HepG2 (cell line): ENCODE measurements around the gene MAP3K2. TPM values are rescaled to one million over a fixed set of nuclear protein-coding genes. Genes with fewer than 3 reads are reported as not detected.

Experiments
- CBX2 ChIP-seq, 2 experiments: fragments of 200-600 bp in 1 of 2; sonication (generic); formaldehyde crosslinking in 1 of 2; IDR thresholded peaks; 2 replicates each; pipeline versions ENCODE4 v1.7.0 to v1.8.1; 2018 to 2022; ENCODE audit warnings: low read depth in 2 of 2, low read length in 1 of 2, mild to moderate bottlenecking in 1 of 2, missing genetic modification reagents in 1 of 2
- CHCHD3 ChIP-seq: sonication (generic); formaldehyde crosslinking; IDR thresholded peaks from 2 replicates; pipeline ENCODE4 v1.8.0; 2022; ENCODE audit warnings: mild to moderate bottlenecking, missing genetic modification reagents, moderate library complexity
- DNMT3B ChIP-seq: conservative IDR thresholded peaks from 2 replicates; pipeline ENCODE4 v1.6.1; 2016; ENCODE audit warnings: missing biosample characterization, control low read depth
- ETV6 ChIP-seq: sonication (generic); formaldehyde crosslinking; conservative IDR thresholded peaks from 2 replicates; pipeline ENCODE4 v1.4.0; 2020; ENCODE audit warnings: missing genetic modification reagents
- MAF1 ChIP-seq: sonication (generic); formaldehyde crosslinking; IDR thresholded peaks from 2 replicates; pipeline ENCODE4 v1.5.0; 2020; ENCODE audit warnings: missing genetic modification reagents, borderline replicate concordance
- NFE2L2 ChIP-seq: fragments of 150-350 bp; IDR thresholded peaks from 2 replicates; pipeline ENCODE4 v1.6.1; 2014; ENCODE audit warnings: low read length
- ONECUT2 ChIP-seq: sonication (generic); formaldehyde crosslinking; IDR thresholded peaks from 2 replicates; pipeline ENCODE4 v1.4.0; 2020; ENCODE audit warnings: missing genetic modification reagents
- POLR2A ChIP-seq, 2 experiments: IDR thresholded peaks; 2 replicates each; pipeline ENCODE4 v1.6.1; 2011; ENCODE audit warnings: low read depth in 2 of 2, low read length in 2 of 2, mild to moderate bottlenecking in 1 of 2, moderate library complexity in 1 of 2; ENCODE audit not compliant: insufficient read depth in 1 of 2
- RFX1 ChIP-seq: fragments of 450-650 bp; IDR thresholded peaks from 2 replicates; pipeline ENCODE4 v1.6.1; 2017
- ZNF431 ChIP-seq: sonication (generic); formaldehyde crosslinking; IDR thresholded peaks from 2 replicates; pipeline ENCODE4 v1.9.0; 2022; ENCODE audit warnings: missing genetic modification reagents, low read depth, mild to moderate bottlenecking, borderline replicate concordance
- ZNF484 ChIP-seq: sonication (generic); formaldehyde crosslinking; IDR thresholded peaks from 2 replicates; pipeline ENCODE4 v1.5.1; 2020; ENCODE audit warnings: mild to moderate bottlenecking, low read depth, missing genetic modification reagents, borderline replicate concordance
- ZNF547 ChIP-seq: sonication (generic); formaldehyde crosslinking; IDR thresholded peaks from 2 replicates; pipeline ENCODE4 v1.5.1; 2020; ENCODE audit warnings: mild to moderate bottlenecking, missing genetic modification reagents
- ZNF567 ChIP-seq: sonication (generic); formaldehyde crosslinking; IDR thresholded peaks from 2 replicates; pipeline ENCODE4 v1.8.1; 2023; ENCODE audit warnings: mild to moderate bottlenecking, missing genetic modification reagents, borderline replicate concordance
- ZNF670 ChIP-seq: sonication (generic); formaldehyde crosslinking; IDR thresholded peaks from 2 replicates; pipeline ENCODE4 v1.8.0; 2022; ENCODE audit warnings: mild to moderate bottlenecking, missing genetic modification reagents, borderline replicate concordance
- ZNF674 ChIP-seq: sonication (generic); formaldehyde crosslinking; IDR thresholded peaks from 2 replicates; pipeline ENCODE4 v1.5.0; 2020; ENCODE audit warnings: low read depth, mild to moderate bottlenecking, missing genetic modification reagents
- polyA plus RNA-seq, 8 experiments: library from polyadenylated mRNA; depleted of rRNA in 3 of 8; stranded (reverse) in 7 of 8; unstranded in 1 of 8; fragments of >200 nt; fragmentation: Illumina TruSeq in 4 of 8; extraction: Trizol in 4 of 8; gene quantifications; 2 replicates each; pipeline versions ENCODE4 v1.2.1 to v1.2.3, GENCODE V29; 2011 to 2016; ENCODE audit warnings: low read depth in 4 of 8, missing spikeins in 1 of 8, mixed read lengths in 1 of 8; ENCODE audit not compliant: insufficient read depth in 1 of 8
- total RNA-seq, 5 experiments: library from RNA; depleted of rRNA; stranded (reverse); fragments of >200 nt; fragmentation: Illumina TruSeq; extraction: Trizol; gene quantifications; 2 replicates each; pipeline ENCODE4 v1.2.3, GENCODE V29; 2016; ENCODE audit warnings: low read depth in 1 of 5
- TF ChIP-seq, protein P1 (sequence below): sonication (generic); formaldehyde crosslinking; IDR thresholded peaks from 2 replicates; pipeline ENCODE4 v1.4.0; 2020; ENCODE audit warnings: missing genetic modification reagents, mild to moderate bottlenecking, borderline replicate concordance
- TF ChIP-seq, protein P2 (sequence below): sonication (generic); formaldehyde crosslinking; IDR thresholded peaks from 2 replicates; pipeline ENCODE4 v1.8.0; 2023; ENCODE audit warnings: mild to moderate bottlenecking, missing genetic modification reagents
- TF ChIP-seq, protein P3 (sequence below): sonication (generic); formaldehyde crosslinking; conservative IDR thresholded peaks from 2 replicates; pipeline ENCODE4 v1.4.0; 2020; ENCODE audit warnings: missing genetic modification reagents
- TF ChIP-seq, protein P4 (sequence below): sonication (generic); formaldehyde crosslinking; IDR thresholded peaks from 2 replicates; pipeline ENCODE4 v1.4.0; 2020; ENCODE audit warnings: missing genetic modification reagents, low read depth, mild to moderate bottlenecking, borderline replicate concordance

Gene MAP3K2
- total and polyA plus RNA-seq, 2 of the 13 experiments (the other 11 are each of a cell fraction or from before 2014, with no cell fraction given) = 12.2 to 37.2 TPM

DNA sequence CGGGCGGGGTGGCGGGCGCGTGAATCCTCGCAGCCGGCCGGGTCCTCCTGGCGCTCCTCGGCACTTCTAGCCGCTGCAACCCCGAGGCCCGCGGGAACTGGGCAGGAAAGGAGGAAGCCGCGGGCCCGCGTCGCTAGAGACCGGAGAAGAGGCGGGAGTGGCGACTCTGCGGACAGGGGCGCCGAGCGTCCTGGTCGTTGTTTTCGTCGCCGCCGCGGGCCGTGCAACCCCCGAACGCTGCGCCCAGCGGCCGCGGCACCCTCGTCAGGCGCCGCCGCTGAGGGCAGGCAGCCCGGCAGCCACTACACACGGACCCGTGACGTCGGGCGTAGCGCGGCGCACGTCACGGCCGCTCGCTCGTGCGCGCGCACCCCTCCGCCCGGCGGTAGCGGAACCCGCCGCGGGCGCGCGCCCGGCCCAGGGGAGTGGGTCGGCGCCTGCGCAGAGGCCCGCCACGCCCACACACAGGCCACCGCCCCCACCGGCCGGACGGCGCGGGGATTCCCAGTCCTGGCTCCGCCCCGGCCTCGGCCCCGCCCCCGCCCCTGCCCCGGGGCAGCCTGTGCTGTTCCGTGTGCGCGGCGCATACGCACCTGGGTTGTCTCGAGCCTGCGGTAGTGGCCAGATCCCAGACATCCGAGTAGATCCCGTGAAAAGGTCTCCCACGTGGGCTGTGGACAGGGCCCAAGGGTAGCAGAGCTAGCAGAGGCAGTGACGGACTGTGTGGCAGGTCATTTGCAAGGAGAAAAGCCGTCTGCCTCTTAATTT is at the start of gene MAP3K2 (continued):
- TF ChIP-seq, protein P1, sequence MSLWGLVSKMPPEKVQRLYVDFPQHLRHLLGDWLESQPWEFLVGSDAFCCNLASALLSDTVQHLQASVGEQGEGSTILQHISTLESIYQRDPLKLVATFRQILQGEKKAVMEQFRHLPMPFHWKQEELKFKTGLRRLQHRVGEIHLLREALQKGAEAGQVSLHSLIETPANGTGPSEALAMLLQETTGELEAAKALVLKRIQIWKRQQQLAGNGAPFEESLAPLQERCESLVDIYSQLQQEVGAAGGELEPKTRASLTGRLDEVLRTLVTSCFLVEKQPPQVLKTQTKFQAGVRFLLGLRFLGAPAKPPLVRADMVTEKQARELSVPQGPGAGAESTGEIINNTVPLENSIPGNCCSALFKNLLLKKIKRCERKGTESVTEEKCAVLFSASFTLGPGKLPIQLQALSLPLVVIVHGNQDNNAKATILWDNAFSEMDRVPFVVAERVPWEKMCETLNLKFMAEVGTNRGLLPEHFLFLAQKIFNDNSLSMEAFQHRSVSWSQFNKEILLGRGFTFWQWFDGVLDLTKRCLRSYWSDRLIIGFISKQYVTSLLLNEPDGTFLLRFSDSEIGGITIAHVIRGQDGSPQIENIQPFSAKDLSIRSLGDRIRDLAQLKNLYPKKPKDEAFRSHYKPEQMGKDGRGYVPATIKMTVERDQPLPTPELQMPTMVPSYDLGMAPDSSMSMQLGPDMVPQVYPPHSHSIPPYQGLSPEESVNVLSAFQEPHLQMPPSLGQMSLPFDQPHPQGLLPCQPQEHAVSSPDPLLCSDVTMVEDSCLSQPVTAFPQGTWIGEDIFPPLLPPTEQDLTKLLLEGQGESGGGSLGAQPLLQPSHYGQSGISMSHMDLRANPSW = 0 out of 2 replicates have a peak, but pooled peaks have one; percentile 41
- TF ChIP-seq ZNF670 (CRISPR knock-in tag) (peak; percentile 46; the same call in 1 of the 2 replicates), DNMT3B (CRISPR knock-in tag) (0 out of 2 replicates have a peak, but pooled peaks have one; percentile 53), CBX2 (IDR thresholded peaks at IDR 0.05; ENCODE audit: low read depth, low read length) (no peak), CBX2 (CRISPR knock-in tag; IDR thresholded peaks at IDR 0.05; ENCODE audit: low read depth) (0 out of 2 replicates have a peak, but pooled peaks have one; percentile 38), RFX1 (no peak), ZNF484 (CRISPR knock-in tag) (no peak), ZNF547 (peak; percentile 92), CHCHD3 (CRISPR knock-in tag) (peak; percentile 81; the same call in 1 of the 2 replicates), ZNF567 (CRISPR knock-in tag) (no peak), POLR2A (IDR thresholded peaks at IDR 0.05; ENCODE audit: insufficient read depth in 1 of 2, low read depth in 2 of 2, low read length in 2 of 2) (peak; percentile 91 to 93), ETV6 (CRISPR knock-in tag) (peak; percentile 54; the same call in 1 of the 2 replicates), NFE2L2 (no peak), MAF1 (CRISPR knock-in tag) (no peak), ZNF674 (CRISPR knock-in tag) (no peak), ONECUT2 (CRISPR knock-in tag) (no peak), ZNF431 (peak; percentile 50)
- TF ChIP-seq, protein P2, sequence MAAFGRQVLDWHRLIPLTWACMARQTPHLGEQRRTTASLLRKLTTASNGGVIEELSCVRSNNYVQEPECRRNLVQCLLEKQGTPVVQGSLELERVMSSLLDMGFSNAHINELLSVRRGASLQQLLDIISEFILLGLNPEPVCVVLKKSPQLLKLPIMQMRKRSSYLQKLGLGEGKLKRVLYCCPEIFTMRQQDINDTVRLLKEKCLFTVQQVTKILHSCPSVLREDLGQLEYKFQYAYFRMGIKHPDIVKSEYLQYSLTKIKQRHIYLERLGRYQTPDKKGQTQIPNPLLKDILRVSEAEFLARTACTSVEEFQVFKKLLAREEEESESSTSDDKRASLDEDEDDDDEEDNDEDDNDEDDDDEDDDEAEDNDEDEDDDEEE (CRISPR knock-in tag) = peak; percentile 22; the same call in 1 of the 2 replicates
- TF ChIP-seq, protein P3, sequence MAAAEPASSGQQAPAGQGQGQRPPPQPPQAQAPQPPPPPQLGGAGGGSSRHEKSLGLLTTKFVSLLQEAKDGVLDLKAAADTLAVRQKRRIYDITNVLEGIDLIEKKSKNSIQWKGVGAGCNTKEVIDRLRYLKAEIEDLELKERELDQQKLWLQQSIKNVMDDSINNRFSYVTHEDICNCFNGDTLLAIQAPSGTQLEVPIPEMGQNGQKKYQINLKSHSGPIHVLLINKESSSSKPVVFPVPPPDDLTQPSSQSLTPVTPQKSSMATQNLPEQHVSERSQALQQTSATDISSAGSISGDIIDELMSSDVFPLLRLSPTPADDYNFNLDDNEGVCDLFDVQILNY = peak; percentile 49
- TF ChIP-seq, protein P4, sequence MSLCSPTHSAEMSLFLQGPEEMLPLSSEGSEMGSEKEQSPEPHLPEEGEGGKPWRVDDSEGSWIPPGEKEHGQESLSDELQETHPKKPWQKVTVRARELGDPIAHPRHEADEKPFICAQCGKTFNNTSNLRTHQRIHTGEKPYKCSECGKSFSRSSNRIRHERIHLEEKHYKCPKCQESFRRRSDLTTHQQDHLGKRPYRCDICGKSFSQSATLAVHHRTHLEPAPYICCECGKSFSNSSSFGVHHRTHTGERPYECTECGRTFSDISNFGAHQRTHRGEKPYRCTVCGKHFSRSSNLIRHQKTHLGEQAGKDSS = 0 out of 2 replicates have a peak, but pooled peaks have one; percentile 10
